SK-N-SH (cell line): ENCODE results near the gene NRGN. TPM values are rescaled to one million over a fixed set of nuclear protein-coding genes. Genes with fewer than 3 reads are reported as not detected.

Experiments used
- CTCF ChIA-PET: fragments of 300-600, 350-600 bp; formaldehyde crosslinking; extraction: SDS; loops from one replicate; lab custom pipeline; 2021; lab: Yijun Ruan, JAX
- POLR2A ChIA-PET: fragments of 350-600 bp; sonication (Branson Sonifier 250); formaldehyde crosslinking; extraction: SDS; loops from one replicate; lab custom pipeline; 2020; ENCODE audit warnings: antibody characterized with exemption, inconsistent platforms; lab: Yijun Ruan, JAX
- DNase-seq: peaks from one replicate; pipeline ENCODE4 v3.0.0; 2012
- H2AFZ ChIP-seq: fragments of 200-600 bp; sonication (generic); 2 replicates; pipeline ENCODE4 v1.8.1; 2016; ENCODE audit warnings: antibody characterized with exemption, mild to moderate bottlenecking, low read depth
- H3F3A ChIP-seq: fragments of 200-600 bp; sonication (generic); replicated peaks from 2 replicates; pipeline ENCODE3; 2016; ENCODE audit warnings: antibody characterized with exemption, mild to moderate bottlenecking; ENCODE audit not compliant: insufficient read depth
- H3K27ac ChIP-seq, 2 experiments: fragments of 200-500 bp in 1 of 2; fragments of 200-600 bp in 1 of 2; sonication (Bioruptor generic) in 1 of 2; sonication (generic), shearing (Covaris generic) in 1 of 2; 2 replicates each; pipeline versions ENCODE4 v1.5.1 to v1.6.1; 2014 to 2016; ENCODE audit warnings: low read depth in 2 of 2, inconsistent platforms in 1 of 2, low read length in 1 of 2, mild to moderate bottlenecking in 1 of 2, mixed read lengths in 1 of 2
- H3K27me3 ChIP-seq: fragments of 200-600 bp; sonication (generic), shearing (Covaris generic); 2 replicates; pipeline ENCODE4 v1.6.1; 2016; ENCODE audit warnings: mixed run types; ENCODE audit not compliant: insufficient read depth
- H3K36me3 ChIP-seq, 2 experiments: fragments of 200-500 bp in 1 of 2; fragments of 200-600 bp in 1 of 2; sonication (Bioruptor generic) in 1 of 2; sonication (generic) in 1 of 2; replicated peaks in 1 of 2; 2 replicates each; pipeline versions ENCODE3 to v1.5.1; 2014 to 2016; ENCODE audit warnings: low read length in 1 of 2, mild to moderate bottlenecking in 1 of 2; ENCODE audit not compliant: insufficient read depth in 2 of 2, control insufficient read depth in 1 of 2
- H3K4me1 ChIP-seq, 2 experiments: fragments of 200-500 bp in 1 of 2; fragments of 200-600 bp in 1 of 2; sonication (Bioruptor generic) in 1 of 2; sonication (generic), shearing (Covaris generic) in 1 of 2; 2 replicates each; pipeline versions ENCODE4 v1.5.1 to v1.6.1; 2014 to 2016; ENCODE audit warnings: low read depth in 1 of 2, low read length in 1 of 2, mixed run types in 1 of 2; ENCODE audit not compliant: insufficient read depth in 2 of 2, control insufficient read depth in 1 of 2
- H3K4me2 ChIP-seq: fragments of 200-600 bp; sonication (generic), shearing (Covaris generic); 2 replicates; pipeline ENCODE4 v1.6.1; 2017; ENCODE audit warnings: mixed run types
- H3K4me3 ChIP-seq, 2 experiments: fragments of 200-500 bp in 1 of 2; fragments of 200-600 bp in 1 of 2; sonication (Bioruptor generic) in 1 of 2; sonication (generic), shearing (Covaris generic) in 1 of 2; 2 replicates each; pipeline versions ENCODE4 v1.5.1 to v1.8.1; 2014 to 2016; ENCODE audit warnings: low read depth in 2 of 2, inconsistent platforms in 1 of 2, low read length in 1 of 2, mild to moderate bottlenecking in 1 of 2, mixed read lengths in 1 of 2, moderate library complexity in 1 of 2
- H3K79me2 ChIP-seq: fragments of 200-600 bp; sonication (generic); 2 replicates; pipeline ENCODE4 v1.8.1; 2017; ENCODE audit warnings: mild to moderate bottlenecking; ENCODE audit not compliant: insufficient read depth
- H3K9ac ChIP-seq: fragments of 200-600 bp; sonication (generic); 2 replicates; pipeline ENCODE4 v1.6.1; 2017; ENCODE audit warnings: mixed run types
- H3K9me2 ChIP-seq: fragments of 200-600 bp; sonication (generic); 2 replicates; pipeline ENCODE4 v1.6.1; 2017; ENCODE audit warnings: mixed run types
- H3K9me3 ChIP-seq: fragments of 200-600 bp; sonication (generic); 2 replicates; pipeline ENCODE4 v1.6.1; 2017; ENCODE audit warnings: mixed run types, mild to moderate bottlenecking, moderate library complexity
- H4K20me1 ChIP-seq: fragments of 200-600 bp; sonication (generic); 2 replicates; pipeline ENCODE4 v1.6.1; 2017; ENCODE audit warnings: mild to moderate bottlenecking, mixed run types; ENCODE audit not compliant: insufficient read depth
- ELF1 ChIP-seq: IDR thresholded peaks from 2 replicates; pipeline ENCODE4 v1.4.0; 2012
- EP300 ChIP-seq, 2 experiments: IDR thresholded peaks; 2 replicates each; pipeline versions ENCODE4 v1.4.0 to v1.6.1; 2012; ENCODE audit warnings: borderline replicate concordance in 1 of 2, low read depth in 1 of 2, low read length in 1 of 2
- EZH2phosphoT487 ChIP-seq: fragments of 200-600 bp; sonication (generic); IDR thresholded peaks from 2 replicates; pipeline ENCODE4 v1.6.1; 2017; ENCODE audit warnings: low read depth, mixed run types, mild to moderate bottlenecking, antibody characterized with exemption, moderate library complexity, borderline replicate concordance
- FOSL2 ChIP-seq: IDR thresholded peaks from 2 replicates; pipeline ENCODE4 v1.4.0; 2012; ENCODE audit warnings: low read depth, mild to moderate bottlenecking, moderate library complexity, borderline replicate concordance
- FOXM1 ChIP-seq: IDR thresholded peaks from 2 replicates; pipeline ENCODE4 v1.4.0; 2012; ENCODE audit warnings: low read depth, mild to moderate bottlenecking
- GABPA ChIP-seq: IDR thresholded peaks from 2 replicates; pipeline ENCODE4 v1.4.0; 2012; ENCODE audit warnings: low read depth, mild to moderate bottlenecking
- GATA2 ChIP-seq: sonication (generic); formaldehyde crosslinking; IDR thresholded peaks from 2 replicates; pipeline ENCODE4 v1.5.0; 2020; ENCODE audit warnings: mild to moderate bottlenecking, missing genetic modification reagents
- MEF2A ChIP-seq: IDR thresholded peaks from 2 replicates; pipeline ENCODE4 v1.4.0; 2012; ENCODE audit warnings: low read depth, borderline replicate concordance
- MXI1 ChIP-seq: IDR thresholded peaks from 2 replicates; pipeline ENCODE4 v1.6.1; 2012; ENCODE audit warnings: mild to moderate bottlenecking, low read depth, low read length, improper control_type of control experiment
- NRF1 ChIP-seq: IDR thresholded peaks from 2 replicates; pipeline ENCODE4 v1.6.1; 2012; ENCODE audit warnings: low read depth, mild to moderate bottlenecking, low read length
- RAD21 ChIP-seq: IDR thresholded peaks from 2 replicates; pipeline ENCODE4 v1.6.1; 2012; ENCODE audit warnings: mild to moderate bottlenecking, low read length
- RCOR1 ChIP-seq: fragments of 150-350 bp; IDR thresholded peaks from 2 replicates; pipeline ENCODE4 v1.6.1; 2017; ENCODE audit warnings: antibody characterized with exemption, low read length
- RFX5 ChIP-seq: IDR thresholded peaks from 2 replicates; pipeline ENCODE4 v1.6.1; 2012; ENCODE audit warnings: mild to moderate bottlenecking, improper control_type of control experiment, low read length
- RXRA ChIP-seq: IDR thresholded peaks from 2 replicates; pipeline ENCODE4 v1.4.0; 2012; ENCODE audit warnings: low read depth, mild to moderate bottlenecking, borderline replicate concordance
- TAF1 ChIP-seq: IDR thresholded peaks from 2 replicates; pipeline ENCODE4 v1.6.1; 2012; ENCODE audit warnings: low read depth, mild to moderate bottlenecking, low read length, moderate library complexity, borderline replicate concordance
- TCF12 ChIP-seq: IDR thresholded peaks from 2 replicates; pipeline ENCODE4 v1.4.0; 2012
- USF1 ChIP-seq: IDR thresholded peaks from 2 replicates; pipeline ENCODE4 v1.4.0; 2012; ENCODE audit warnings: low read depth, borderline replicate concordance
- YY1 ChIP-seq: IDR thresholded peaks from 2 replicates; pipeline ENCODE4 v1.4.0; 2012; ENCODE audit warnings: low read depth, mild to moderate bottlenecking
- WGBS: methylation state at CpG from one replicate; pipeline ENCODE4 v1.1.6; 2017; ENCODE audit warnings: low lambda C conversion rate; 5-methylcytosine and 5-hydroxymethylcytosine counted together
- polyA plus RNA-seq, 3 experiments: library from polyadenylated mRNA; depleted of rRNA; stranded (reverse); fragments of >200 nt; gene quantifications; 2 replicates each; pipeline ENCODE4 v1.2.3, GENCODE V29; 2012
- TF ChIP-seq, protein P1 (sequence below): fragments of 150-350 bp; IDR thresholded peaks from 2 replicates; pipeline ENCODE4 v1.6.1; 2017; ENCODE audit warnings: antibody characterized with exemption, low read length, low read depth, borderline replicate concordance
- TF ChIP-seq, protein P2 (sequence below): IDR thresholded peaks from 2 replicates; pipeline ENCODE4 v1.6.1; 2012; ENCODE audit warnings: mild to moderate bottlenecking, low read depth, low read length, moderate library complexity

NRGN gene
- polyA plus RNA-seq, 1 of the 3 experiments (the other 2 are of a cell fraction) = 6.8 TPM

DNA sequence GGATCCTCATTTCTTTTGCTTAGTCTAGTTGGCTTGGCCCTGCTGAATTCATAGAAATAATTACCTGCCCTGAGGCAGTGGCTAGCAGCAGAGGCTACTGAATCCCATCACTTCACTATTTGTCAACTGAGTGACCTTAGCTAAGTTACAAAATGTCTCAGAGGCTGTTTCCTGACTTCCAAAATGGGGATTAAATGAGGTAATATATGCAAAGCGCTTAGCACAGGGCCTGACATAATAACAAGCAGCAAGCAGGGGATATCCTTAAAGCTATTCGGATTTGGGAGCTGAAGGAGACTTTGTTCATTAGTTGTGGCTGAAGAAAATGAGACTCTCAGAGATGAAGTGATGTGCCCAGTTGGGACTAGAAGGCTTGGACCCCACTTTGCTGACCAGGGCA lies 2.8 kb downstream of the NRGN start:
- Histone ChIP-seq H3K27ac (no peak overlapping the region), H3K4me1 (peaks cover 0 to 12% of the 10 kb centered on the region in 2 experiments; a peak in 2 of 4 replicates), H3K9me2 (no peaks in the 10 kb centered on the region), H3K4me2 (no peak overlapping the region), H4K20me1 (no peaks in the 10 kb centered on the region), H3K27me3 (no peaks in the 10 kb centered on the region), H3K4me3 (no peak overlapping the region), H3K36me3 (no peaks in the 10 kb centered on the region), H3K9me3 (no peaks in the 10 kb centered on the region), H2AFZ (no peak overlapping the region), H3F3A (peaks cover 3% of the 10 kb centered on the region), H3K79me2 (no peaks in the 10 kb centered on the region), H3K9ac (no peak overlapping the region)
- ChIA-PET CTCF (interaction anchor here (0.8 to 1.9 kb wide), 4 partner anchors 15 to 125 kb away, joined by 3 to 4 read pairs (median 3); no protein-coding TSS in a partner anchor), POLR2A (no interaction called here)
- no peak for TF ChIP-seq TAF1
- no peak for TF ChIP-seq GABPA
- no peak for TF ChIP-seq RXRA
- no peak for TF ChIP-seq MEF2A
- no peak for TF ChIP-seq GATA2
- no peak for TF ChIP-seq FOSL2
- TF ChIP-seq FOXM1 = no peak
- TF ChIP-seq YY1 = no peak
- TF ChIP-seq MXI1 = no peak
- TF ChIP-seq, protein P1, sequence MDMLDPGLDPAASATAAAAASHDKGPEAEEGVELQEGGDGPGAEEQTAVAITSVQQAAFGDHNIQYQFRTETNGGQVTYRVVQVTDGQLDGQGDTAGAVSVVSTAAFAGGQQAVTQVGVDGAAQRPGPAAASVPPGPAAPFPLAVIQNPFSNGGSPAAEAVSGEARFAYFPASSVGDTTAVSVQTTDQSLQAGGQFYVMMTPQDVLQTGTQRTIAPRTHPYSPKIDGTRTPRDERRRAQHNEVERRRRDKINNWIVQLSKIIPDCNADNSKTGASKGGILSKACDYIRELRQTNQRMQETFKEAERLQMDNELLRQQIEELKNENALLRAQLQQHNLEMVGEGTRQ = no peak
- no peak for TF ChIP-seq RFX5
- DNase-seq = no peak
- 67% methylated on average over 2 of the region's 2 CpGs for WGBS

GRCh38 chr11:124743050-124743449 lies 3.3 kb downstream of the NRGN start:
- Histone ChIP-seq H2AFZ (no peak overlapping the region), H3F3A (peaks cover 3% of the 10 kb centered on the region), H3K4me1 (peaks cover 0 to 12% of the 10 kb centered on the region in 2 experiments; a peak in 2 of 4 replicates), H3K4me3 (no peak overlapping the region), H4K20me1 (no peaks in the 10 kb centered on the region), H3K9me2 (no peaks in the 10 kb centered on the region), H3K27me3 (no peaks in the 10 kb centered on the region), H3K4me2 (no peak overlapping the region), H3K79me2 (no peaks in the 10 kb centered on the region), H3K36me3 (no peaks in the 10 kb centered on the region), H3K9ac (no peak overlapping the region), H3K9me3 (no peaks in the 10 kb centered on the region), H3K27ac (no peak overlapping the region)
- ChIA-PET POLR2A (no interaction called here), CTCF (interaction anchor here (0.8 to 2.0 kb wide), 5 partner anchors 15 to 124 kb away, joined by 3 to 9 read pairs (median 3); no protein-coding TSS in a partner anchor)
- TF ChIP-seq ELF1 = no peak
- no peak for TF ChIP-seq EZH2phosphoT487
- no peak for TF ChIP-seq YY1
- TF ChIP-seq GABPA = no peak
- no peak for TF ChIP-seq MXI1
- no peak for TF ChIP-seq NRF1
- TF ChIP-seq FOSL2 = no peak
- TF ChIP-seq USF1 = no peak
- TF ChIP-seq TCF12 = no peak
- no peak for TF ChIP-seq RFX5
- no peak for TF ChIP-seq TAF1
- TF ChIP-seq RAD21 = no peak
- TF ChIP-seq RCOR1 = no peak
- no peak for TF ChIP-seq FOXM1
- TF ChIP-seq, protein P2, sequence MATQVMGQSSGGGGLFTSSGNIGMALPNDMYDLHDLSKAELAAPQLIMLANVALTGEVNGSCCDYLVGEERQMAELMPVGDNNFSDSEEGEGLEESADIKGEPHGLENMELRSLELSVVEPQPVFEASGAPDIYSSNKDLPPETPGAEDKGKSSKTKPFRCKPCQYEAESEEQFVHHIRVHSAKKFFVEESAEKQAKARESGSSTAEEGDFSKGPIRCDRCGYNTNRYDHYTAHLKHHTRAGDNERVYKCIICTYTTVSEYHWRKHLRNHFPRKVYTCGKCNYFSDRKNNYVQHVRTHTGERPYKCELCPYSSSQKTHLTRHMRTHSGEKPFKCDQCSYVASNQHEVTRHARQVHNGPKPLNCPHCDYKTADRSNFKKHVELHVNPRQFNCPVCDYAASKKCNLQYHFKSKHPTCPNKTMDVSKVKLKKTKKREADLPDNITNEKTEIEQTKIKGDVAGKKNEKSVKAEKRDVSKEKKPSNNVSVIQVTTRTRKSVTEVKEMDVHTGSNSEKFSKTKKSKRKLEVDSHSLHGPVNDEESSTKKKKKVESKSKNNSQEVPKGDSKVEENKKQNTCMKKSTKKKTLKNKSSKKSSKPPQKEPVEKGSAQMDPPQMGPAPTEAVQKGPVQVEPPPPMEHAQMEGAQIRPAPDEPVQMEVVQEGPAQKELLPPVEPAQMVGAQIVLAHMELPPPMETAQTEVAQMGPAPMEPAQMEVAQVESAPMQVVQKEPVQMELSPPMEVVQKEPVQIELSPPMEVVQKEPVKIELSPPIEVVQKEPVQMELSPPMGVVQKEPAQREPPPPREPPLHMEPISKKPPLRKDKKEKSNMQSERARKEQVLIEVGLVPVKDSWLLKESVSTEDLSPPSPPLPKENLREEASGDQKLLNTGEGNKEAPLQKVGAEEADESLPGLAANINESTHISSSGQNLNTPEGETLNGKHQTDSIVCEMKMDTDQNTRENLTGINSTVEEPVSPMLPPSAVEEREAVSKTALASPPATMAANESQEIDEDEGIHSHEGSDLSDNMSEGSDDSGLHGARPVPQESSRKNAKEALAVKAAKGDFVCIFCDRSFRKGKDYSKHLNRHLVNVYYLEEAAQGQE = no peak
- no peak for TF ChIP-seq EP300 (IDR thresholded peaks at IDR 0.05; ENCODE audit: borderline replicate concordance in 1 of 2, low read depth in 1 of 2, low read length in 1 of 2)
- 80% methylated on average over 6 of the region's 6 CpGs for WGBS
- DNase-seq = no peak
